SK-N-SH (cell line): ENCODE data around the gene NF2. TPM values are rescaled to one million over a fixed set of nuclear protein-coding genes. Genes with fewer than 3 reads are reported as not detected.

ENCODE experiments used
- CTCF ChIA-PET: fragments of 300-600, 350-600 bp; formaldehyde crosslinking; extraction: SDS; loops from one replicate; lab custom pipeline; 2021; lab: Yijun Ruan, JAX
- POLR2A ChIA-PET: fragments of 350-600 bp; sonication (Branson Sonifier 250); formaldehyde crosslinking; extraction: SDS; loops from one replicate; lab custom pipeline; 2020; ENCODE audit warnings: antibody characterized with exemption, inconsistent platforms; lab: Yijun Ruan, JAX
- DNase-seq: peaks from one replicate; pipeline ENCODE4 v3.0.0; 2012
- H2AFZ ChIP-seq: fragments of 200-600 bp; sonication (generic); 2 replicates; pipeline ENCODE4 v1.8.1; 2016; ENCODE audit warnings: antibody characterized with exemption, mild to moderate bottlenecking, low read depth
- H3F3A ChIP-seq: fragments of 200-600 bp; sonication (generic); replicated peaks from 2 replicates; pipeline ENCODE3; 2016; ENCODE audit warnings: antibody characterized with exemption, mild to moderate bottlenecking; ENCODE audit not compliant: insufficient read depth
- H3K27ac ChIP-seq, 2 experiments: fragments of 200-500 bp in 1 of 2; fragments of 200-600 bp in 1 of 2; sonication (Bioruptor generic) in 1 of 2; sonication (generic), shearing (Covaris generic) in 1 of 2; 2 replicates each; pipeline versions ENCODE4 v1.5.1 to v1.6.1; 2014 to 2016; ENCODE audit warnings: low read depth in 2 of 2, inconsistent platforms in 1 of 2, low read length in 1 of 2, mild to moderate bottlenecking in 1 of 2, mixed read lengths in 1 of 2
- H3K27me3 ChIP-seq: fragments of 200-600 bp; sonication (generic), shearing (Covaris generic); 2 replicates; pipeline ENCODE4 v1.6.1; 2016; ENCODE audit warnings: mixed run types; ENCODE audit not compliant: insufficient read depth
- H3K36me3 ChIP-seq, 2 experiments: fragments of 200-500 bp in 1 of 2; fragments of 200-600 bp in 1 of 2; sonication (Bioruptor generic) in 1 of 2; sonication (generic) in 1 of 2; replicated peaks in 1 of 2; 2 replicates each; pipeline versions ENCODE3 to v1.5.1; 2014 to 2016; ENCODE audit warnings: low read length in 1 of 2, mild to moderate bottlenecking in 1 of 2; ENCODE audit not compliant: insufficient read depth in 2 of 2, control insufficient read depth in 1 of 2
- H3K4me1 ChIP-seq, 2 experiments: fragments of 200-500 bp in 1 of 2; fragments of 200-600 bp in 1 of 2; sonication (Bioruptor generic) in 1 of 2; sonication (generic), shearing (Covaris generic) in 1 of 2; 2 replicates each; pipeline versions ENCODE4 v1.5.1 to v1.6.1; 2014 to 2016; ENCODE audit warnings: low read depth in 1 of 2, low read length in 1 of 2, mixed run types in 1 of 2; ENCODE audit not compliant: insufficient read depth in 2 of 2, control insufficient read depth in 1 of 2
- H3K4me2 ChIP-seq: fragments of 200-600 bp; sonication (generic), shearing (Covaris generic); 2 replicates; pipeline ENCODE4 v1.6.1; 2017; ENCODE audit warnings: mixed run types
- H3K4me3 ChIP-seq, 2 experiments: fragments of 200-500 bp in 1 of 2; fragments of 200-600 bp in 1 of 2; sonication (Bioruptor generic) in 1 of 2; sonication (generic), shearing (Covaris generic) in 1 of 2; 2 replicates each; pipeline versions ENCODE4 v1.5.1 to v1.8.1; 2014 to 2016; ENCODE audit warnings: low read depth in 2 of 2, inconsistent platforms in 1 of 2, low read length in 1 of 2, mild to moderate bottlenecking in 1 of 2, mixed read lengths in 1 of 2, moderate library complexity in 1 of 2
- H3K79me2 ChIP-seq: fragments of 200-600 bp; sonication (generic); 2 replicates; pipeline ENCODE4 v1.8.1; 2017; ENCODE audit warnings: mild to moderate bottlenecking; ENCODE audit not compliant: insufficient read depth
- H3K9ac ChIP-seq: fragments of 200-600 bp; sonication (generic); 2 replicates; pipeline ENCODE4 v1.6.1; 2017; ENCODE audit warnings: mixed run types
- H3K9me2 ChIP-seq: fragments of 200-600 bp; sonication (generic); 2 replicates; pipeline ENCODE4 v1.6.1; 2017; ENCODE audit warnings: mixed run types
- H3K9me3 ChIP-seq: fragments of 200-600 bp; sonication (generic); 2 replicates; pipeline ENCODE4 v1.6.1; 2017; ENCODE audit warnings: mixed run types, mild to moderate bottlenecking, moderate library complexity
- H4K20me1 ChIP-seq: fragments of 200-600 bp; sonication (generic); 2 replicates; pipeline ENCODE4 v1.6.1; 2017; ENCODE audit warnings: mild to moderate bottlenecking, mixed run types; ENCODE audit not compliant: insufficient read depth
- EP300 ChIP-seq, 2 experiments: IDR thresholded peaks; 2 replicates each; pipeline versions ENCODE4 v1.4.0 to v1.6.1; 2012; ENCODE audit warnings: borderline replicate concordance in 1 of 2, low read depth in 1 of 2, low read length in 1 of 2
- POLR2AphosphoS5 ChIP-seq: IDR thresholded peaks from 2 replicates; pipeline ENCODE4 v1.6.1; 2012; ENCODE audit warnings: low read depth, low read length
- RCOR1 ChIP-seq: fragments of 150-350 bp; IDR thresholded peaks from 2 replicates; pipeline ENCODE4 v1.6.1; 2017; ENCODE audit warnings: antibody characterized with exemption, low read length
- RXRA ChIP-seq: IDR thresholded peaks from 2 replicates; pipeline ENCODE4 v1.4.0; 2012; ENCODE audit warnings: low read depth, mild to moderate bottlenecking, borderline replicate concordance
- TAF1 ChIP-seq: IDR thresholded peaks from 2 replicates; pipeline ENCODE4 v1.6.1; 2012; ENCODE audit warnings: low read depth, mild to moderate bottlenecking, low read length, moderate library complexity, borderline replicate concordance
- TCF12 ChIP-seq: IDR thresholded peaks from 2 replicates; pipeline ENCODE4 v1.4.0; 2012
- WGBS: methylation state at CpG from one replicate; pipeline ENCODE4 v1.1.6; 2017; ENCODE audit warnings: low lambda C conversion rate; 5-methylcytosine and 5-hydroxymethylcytosine counted together
- polyA plus RNA-seq, 3 experiments: library from polyadenylated mRNA; depleted of rRNA; stranded (reverse); fragments of >200 nt; gene quantifications; 2 replicates each; pipeline ENCODE4 v1.2.3, GENCODE V29; 2012
- TF ChIP-seq, protein P1 (sequence below): fragments of 150-350 bp; IDR thresholded peaks from 2 replicates; pipeline ENCODE4 v1.6.1; 2016; ENCODE audit warnings: mild to moderate bottlenecking, low read depth, low read length
- TF ChIP-seq, protein P2 (sequence below): IDR thresholded peaks from 2 replicates; pipeline ENCODE4 v1.4.0; 2012; ENCODE audit warnings: low read depth, borderline replicate concordance
- TF ChIP-seq, protein P3 (sequence below): IDR thresholded peaks from 2 replicates; pipeline ENCODE4; 2012
- TF ChIP-seq, protein P4 (sequence below): IDR thresholded peaks from 2 replicates; pipeline ENCODE4 v1.6.1; 2012; ENCODE audit warnings: mild to moderate bottlenecking, low read depth, low read length, moderate library complexity
- TF ChIP-seq, protein P5 (sequence below): IDR thresholded peaks from 2 replicates; pipeline ENCODE4 v1.4.0; 2012; ENCODE audit warnings: low read depth

The NF2 gene
- polyA plus RNA-seq, 1 of the 3 experiments (the other 2 are of a cell fraction) = 44.1 TPM

- Histone ChIP-seq H3K4me3 (no peak overlapping the region), H3K4me1 (peaks cover 0 to 47% of the 10 kb centered on the region in 2 experiments; a peak in 1 of 4 replicates), H3K27ac (no peak overlapping the region), H2AFZ (no peak overlapping the region), H3K36me3 (no peaks in the 10 kb centered on the region), H3F3A (no peaks in the 10 kb centered on the region), H3K9me2 (no peaks in the 10 kb centered on the region), H3K9ac (no peak overlapping the region), H3K9me3 (no peaks in the 10 kb centered on the region), H3K27me3 (peaks cover 16% of the 10 kb centered on the region; the same call in 1 of the 2 replicates), H4K20me1 (peaks cover 6% of the 10 kb centered on the region; the same call in 1 of the 2 replicates), H3K4me2 (no peak overlapping the region), H3K79me2 (no peaks in the 10 kb centered on the region)
- peak; percentile 31 for DNase-seq
- no peak for TF ChIP-seq RXRA
- TF ChIP-seq TAF1 = no peak
- TF ChIP-seq TCF12 = no peak
- TF ChIP-seq, protein P1, sequence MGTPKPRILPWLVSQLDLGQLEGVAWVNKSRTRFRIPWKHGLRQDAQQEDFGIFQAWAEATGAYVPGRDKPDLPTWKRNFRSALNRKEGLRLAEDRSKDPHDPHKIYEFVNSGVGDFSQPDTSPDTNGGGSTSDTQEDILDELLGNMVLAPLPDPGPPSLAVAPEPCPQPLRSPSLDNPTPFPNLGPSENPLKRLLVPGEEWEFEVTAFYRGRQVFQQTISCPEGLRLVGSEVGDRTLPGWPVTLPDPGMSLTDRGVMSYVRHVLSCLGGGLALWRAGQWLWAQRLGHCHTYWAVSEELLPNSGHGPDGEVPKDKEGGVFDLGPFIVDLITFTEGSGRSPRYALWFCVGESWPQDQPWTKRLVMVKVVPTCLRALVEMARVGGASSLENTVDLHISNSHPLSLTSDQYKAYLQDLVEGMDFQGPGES = no peak
- no peak for TF ChIP-seq POLR2AphosphoS5
- TF ChIP-seq, protein P2, sequence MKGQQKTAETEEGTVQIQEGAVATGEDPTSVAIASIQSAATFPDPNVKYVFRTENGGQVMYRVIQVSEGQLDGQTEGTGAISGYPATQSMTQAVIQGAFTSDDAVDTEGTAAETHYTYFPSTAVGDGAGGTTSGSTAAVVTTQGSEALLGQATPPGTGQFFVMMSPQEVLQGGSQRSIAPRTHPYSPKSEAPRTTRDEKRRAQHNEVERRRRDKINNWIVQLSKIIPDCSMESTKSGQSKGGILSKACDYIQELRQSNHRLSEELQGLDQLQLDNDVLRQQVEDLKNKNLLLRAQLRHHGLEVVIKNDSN = no peak
- TF ChIP-seq, protein P3, sequence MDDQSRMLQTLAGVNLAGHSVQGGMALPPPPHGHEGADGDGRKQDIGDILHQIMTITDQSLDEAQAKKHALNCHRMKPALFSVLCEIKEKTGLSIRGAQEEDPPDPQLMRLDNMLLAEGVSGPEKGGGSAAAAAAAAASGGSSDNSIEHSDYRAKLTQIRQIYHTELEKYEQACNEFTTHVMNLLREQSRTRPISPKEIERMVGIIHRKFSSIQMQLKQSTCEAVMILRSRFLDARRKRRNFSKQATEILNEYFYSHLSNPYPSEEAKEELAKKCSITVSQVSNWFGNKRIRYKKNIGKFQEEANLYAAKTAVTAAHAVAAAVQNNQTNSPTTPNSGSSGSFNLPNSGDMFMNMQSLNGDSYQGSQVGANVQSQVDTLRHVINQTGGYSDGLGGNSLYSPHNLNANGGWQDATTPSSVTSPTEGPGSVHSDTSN = no peak
- TF ChIP-seq, protein P4, sequence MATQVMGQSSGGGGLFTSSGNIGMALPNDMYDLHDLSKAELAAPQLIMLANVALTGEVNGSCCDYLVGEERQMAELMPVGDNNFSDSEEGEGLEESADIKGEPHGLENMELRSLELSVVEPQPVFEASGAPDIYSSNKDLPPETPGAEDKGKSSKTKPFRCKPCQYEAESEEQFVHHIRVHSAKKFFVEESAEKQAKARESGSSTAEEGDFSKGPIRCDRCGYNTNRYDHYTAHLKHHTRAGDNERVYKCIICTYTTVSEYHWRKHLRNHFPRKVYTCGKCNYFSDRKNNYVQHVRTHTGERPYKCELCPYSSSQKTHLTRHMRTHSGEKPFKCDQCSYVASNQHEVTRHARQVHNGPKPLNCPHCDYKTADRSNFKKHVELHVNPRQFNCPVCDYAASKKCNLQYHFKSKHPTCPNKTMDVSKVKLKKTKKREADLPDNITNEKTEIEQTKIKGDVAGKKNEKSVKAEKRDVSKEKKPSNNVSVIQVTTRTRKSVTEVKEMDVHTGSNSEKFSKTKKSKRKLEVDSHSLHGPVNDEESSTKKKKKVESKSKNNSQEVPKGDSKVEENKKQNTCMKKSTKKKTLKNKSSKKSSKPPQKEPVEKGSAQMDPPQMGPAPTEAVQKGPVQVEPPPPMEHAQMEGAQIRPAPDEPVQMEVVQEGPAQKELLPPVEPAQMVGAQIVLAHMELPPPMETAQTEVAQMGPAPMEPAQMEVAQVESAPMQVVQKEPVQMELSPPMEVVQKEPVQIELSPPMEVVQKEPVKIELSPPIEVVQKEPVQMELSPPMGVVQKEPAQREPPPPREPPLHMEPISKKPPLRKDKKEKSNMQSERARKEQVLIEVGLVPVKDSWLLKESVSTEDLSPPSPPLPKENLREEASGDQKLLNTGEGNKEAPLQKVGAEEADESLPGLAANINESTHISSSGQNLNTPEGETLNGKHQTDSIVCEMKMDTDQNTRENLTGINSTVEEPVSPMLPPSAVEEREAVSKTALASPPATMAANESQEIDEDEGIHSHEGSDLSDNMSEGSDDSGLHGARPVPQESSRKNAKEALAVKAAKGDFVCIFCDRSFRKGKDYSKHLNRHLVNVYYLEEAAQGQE = no peak
- POLR2A ChIA-PET = interaction anchor here (2.4 kb wide), 1 partner anchor 10 kb away, joined by 9 read pairs; no protein-coding TSS in a partner anchor
- CTCF ChIA-PET = interaction anchor here (1.0 to 3.0 kb wide), 4 partner anchors 9 to 281 kb away, joined by 3 to 14 read pairs (median 6); no protein-coding TSS in a partner anchor
- 94% methylated on average over 3 of the region's 10 CpGs for WGBS
Measured at GRCh38 chr22:29723766-29724165, 120.3 kb downstream of the NF2 start.

GRCh38 chr22:29724843-29725242, 121.4 kb downstream of the NF2 start:
- TF ChIP-seq RCOR1 (no peak), EP300 (IDR thresholded peaks at IDR 0.05; ENCODE audit: borderline replicate concordance in 1 of 2, low read depth in 1 of 2, low read length in 1 of 2) (no peak), TCF12 (no peak)
- TF ChIP-seq, protein P5, sequence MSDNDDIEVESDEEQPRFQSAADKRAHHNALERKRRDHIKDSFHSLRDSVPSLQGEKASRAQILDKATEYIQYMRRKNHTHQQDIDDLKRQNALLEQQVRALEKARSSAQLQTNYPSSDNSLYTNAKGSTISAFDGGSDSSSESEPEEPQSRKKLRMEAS = no peak
- Histone ChIP-seq H3K27me3 (peaks cover 8% of the 10 kb centered on the region; the same call in 1 of the 2 replicates), H3K4me3 (no peak overlapping the region)

More at GRCh38 chr22:29724843-29725242, 121.4 kb downstream of the NF2 start:
- Histone ChIP-seq H3K27ac (no peak overlapping the region), H3K9me2 (no peaks in the 10 kb centered on the region), H3K4me1 (peaks cover 0 to 37% of the 10 kb centered on the region in 2 experiments; a peak in 1 of 4 replicates), H3K79me2 (no peaks in the 10 kb centered on the region), H3F3A (no peaks in the 10 kb centered on the region), H3K9ac (no peak overlapping the region), H2AFZ (no peak overlapping the region), H3K36me3 (no peaks in the 10 kb centered on the region), H3K4me2 (no peak overlapping the region), H4K20me1 (no peaks in the 10 kb centered on the region), H3K9me3 (no peaks in the 10 kb centered on the region)
- ChIA-PET CTCF (interaction anchor here (0.9 to 3.0 kb wide), 5 partner anchors 8 to 280 kb away, joined by 3 to 14 read pairs (median 4); no protein-coding TSS in a partner anchor), POLR2A (no interaction called here)
- 84% methylated on average over 7 of the region's 8 CpGs for WGBS
- DNase-seq = peak; percentile 41
